Fibroblast of skin of back (primary cell): ENCODE measurements around the gene PTPRB.
A peak's percentile ranks its signal among the peaks of the same experiment; 100 is the strongest.
"Not testable (repeated sequence)": the region's sequence is repeated elsewhere in the genome, so short reads cannot be mapped to it uniquely, and the experiment has no call there.

Experiments used
- DNase-seq: peaks from one replicate; pipeline ENCODE4 v3.0.0-alpha.2; 2013

Gene PTPRB

GRCh38 chr12:70535896-70536374 is 101.3 kb downstream of the PTPRB start:
- DNase-seq, result no peak

GRCh38 chr12:70534466-70534865 is 102.8 kb downstream of the PTPRB start:
- DNase-seq, result no peak

GRCh38 chr12:70529647-70530046 is 107.6 kb downstream of the PTPRB start:
- DNase-seq, result no peak

GRCh38 chr12:70520847-70521246 is 116.4 kb downstream of the PTPRB start:
- DNase-seq, result no peak

GRCh38 chr12:70513426-70513825 is 123.8 kb downstream of the PTPRB start:
- DNase-seq, result no peak

- no peak for DNase-seq
Measured at GRCh38 chr12:70508178-70508577, 129.1 kb downstream of the PTPRB start.

- DNase-seq, result peak; percentile 29
Measured at GRCh38 chr12:70507442-70507841, 129.8 kb downstream of the PTPRB start.

- DNase-seq, result no peak
Measured at GRCh38 chr12:70497508-70497907, 139.7 kb downstream of the PTPRB start.

- DNase-seq, result not testable (repeated sequence)
Measured at GRCh38 chr12:70492904-70493303, 144.3 kb downstream of the PTPRB start.

GRCh38 chr12:70490928-70491327 is 146.3 kb downstream of the PTPRB start:
- not testable (repeated sequence) for DNase-seq

GRCh38 chr12:70487440-70487839 is 149.8 kb downstream of the PTPRB start:
- DNase-seq, result no peak

- no peak for DNase-seq
Measured at GRCh38 chr12:70486588-70486987, 150.6 kb downstream of the PTPRB start.

- DNase-seq, result no peak
Measured at GRCh38 chr12:70485704-70486103, 151.5 kb downstream of the PTPRB start.

- no peak for DNase-seq
Measured at GRCh38 chr12:70484464-70484863, 152.8 kb downstream of the PTPRB start.

- DNase-seq, result no peak
Measured at GRCh38 chr12:70482764-70483163, 154.5 kb downstream of the PTPRB start.

GRCh38 chr12:70469221-70469820 is 167.9 kb downstream of the PTPRB start:
- no peak for DNase-seq

- DNase-seq, result no peak
Measured at GRCh38 chr12:70468741-70469140, 168.5 kb downstream of the PTPRB start.

- no peak for DNase-seq
Measured at GRCh38 chr12:70467918-70468733, 169.1 kb downstream of the PTPRB start.

GRCh38 chr12:70467476-70467875 is 169.8 kb downstream of the PTPRB start:
- no peak for DNase-seq

- DNase-seq, result no peak
Measured at GRCh38 chr12:70466753-70467152, 170.5 kb downstream of the PTPRB start.
